GM18508 (cell line): Measurements from ENCODE around the gene ITGB3BP.
"Not testable (repeated sequence)": the region's sequence is repeated elsewhere in the genome, so short reads cannot be mapped to it uniquely, and the experiment has no call there.

ENCODE experiments used
- ATAC-seq: cut with Tn5 transposase; IDR thresholded peaks from one replicate; pipeline ENCODE4 v1.9.1; 2021; ENCODE audit warnings: moderate number of reproducible peaks; ENCODE audit not compliant: insufficient read depth, unreplicated experiment

ITGB3BP gene

GRCh38 chr1:63429281-63429680 is 93.7 kb downstream of the ITGB3BP start:
- no peak for ATAC-seq

- no peak for ATAC-seq
Observed at GRCh38 chr1:63428815-63429214, 94.2 kb downstream of the ITGB3BP start.

- no peak for ATAC-seq
Observed at GRCh38 chr1:63423649-63424048, 99.4 kb downstream of the ITGB3BP start.

GRCh38 chr1:63420746-63421145 is 102.3 kb downstream of the ITGB3BP start:
- not testable (repeated sequence) for ATAC-seq

GRCh38 chr1:63418101-63418500 is 104.9 kb downstream of the ITGB3BP start:
- no peak for ATAC-seq

- no peak for ATAC-seq
Observed at GRCh38 chr1:63414691-63415365, 108.2 kb downstream of the ITGB3BP start.

GRCh38 chr1:63413394-63413793 is 109.6 kb downstream of the ITGB3BP start:
- ATAC-seq, result no peak

- ATAC-seq, result no peak
Observed at GRCh38 chr1:63411066-63411465, 112.0 kb downstream of the ITGB3BP start.

GRCh38 chr1:63408331-63408730 is 114.7 kb downstream of the ITGB3BP start:
- no peak for ATAC-seq

GRCh38 chr1:63407002-63407401 is 116.0 kb downstream of the ITGB3BP start:
- no peak for ATAC-seq

GRCh38 chr1:63405987-63406386 is 117.0 kb downstream of the ITGB3BP start:
- ATAC-seq, result no peak

- no peak for ATAC-seq
Observed at GRCh38 chr1:63405021-63405420, 118.0 kb downstream of the ITGB3BP start.

GRCh38 chr1:63403386-63403785 is 119.6 kb downstream of the ITGB3BP start:
- no peak for ATAC-seq

- ATAC-seq, result no peak
Observed at GRCh38 chr1:63401945-63402344, 121.1 kb downstream of the ITGB3BP start.
